Umbilical cord (tissue), 2 donors: Measurements from ENCODE around the gene CLRN1. TPM values are rescaled to one million over a fixed set of nuclear protein-coding genes. Genes with fewer than 3 reads are reported as not detected.
"Not testable (repeated sequence)": the region's sequence is repeated elsewhere in the genome, so short reads cannot be mapped to it uniquely, and the experiment has no call there.

Experiments used
- DNase-seq: peaks from one replicate; pipeline ENCODE4 v3.0.0-alpha.2; 2015; ENCODE audit warnings: low spot score
- total RNA-seq: library from RNA; depleted of rRNA; stranded (reverse); fragments of >200 nt; gene quantifications from one replicate; pipeline ENCODE4 v1.2.3, GENCODE V29; 2014; ENCODE audit warnings: low replicate concordance; ENCODE audit not compliant: insufficient read depth

Gene CLRN1
- total RNA-seq = 3.4 TPM

GRCh38 chr3:150972366-150973071 is at the start of gene CLRN1:
TSS of gene CLRN1 (minus strand) at chr3:150972727. CDS start at chr3:150972708, 19 bp downstream.
- no peak for DNase-seq

GRCh38 chr3:151016478-151016795 is 43.9 kb upstream of the CLRN1 start:
- DNase-seq = no peak

- DNase-seq = peak; percentile 20
These were observed 43.4 kb upstream of the CLRN1 start for GRCh38 chr3:151015767-151016477.

GRCh38 chr3:151015181-151015580 is 42.7 kb upstream of the CLRN1 start:
- no peak for DNase-seq

GRCh38 chr3:151014501-151015018 is 42.0 kb upstream of the CLRN1 start:
- DNase-seq = no peak

GRCh38 chr3:151012753-151013152 is 40.2 kb upstream of the CLRN1 start:
- no peak for DNase-seq

GRCh38 chr3:151011427-151011826 is 38.9 kb upstream of the CLRN1 start:
- no peak for DNase-seq

GRCh38 chr3:151009981-151010380 is 37.5 kb upstream of the CLRN1 start:
- no peak for DNase-seq

GRCh38 chr3:151009430-151009829 is 36.9 kb upstream of the CLRN1 start:
- DNase-seq = no peak

- peak; percentile 65 for DNase-seq
These were observed 36.2 kb upstream of the CLRN1 start for GRCh38 chr3:151008699-151009098.

- no peak for DNase-seq
These were observed 31.2 kb upstream of the CLRN1 start for GRCh38 chr3:151003768-151004134.

GRCh38 chr3:151003029-151003767 is 30.7 kb upstream of the CLRN1 start:
- no peak for DNase-seq

GRCh38 chr3:151002003-151002981 is 29.8 kb upstream of the CLRN1 start:
- DNase-seq = no peak

- DNase-seq = no peak
These were observed 26.5 kb upstream of the CLRN1 start for GRCh38 chr3:150998996-150999395.

GRCh38 chr3:150996731-150997130 is 24.2 kb upstream of the CLRN1 start:
- no peak for DNase-seq

- no peak for DNase-seq
These were observed 23.0 kb upstream of the CLRN1 start for GRCh38 chr3:150995510-150995909.

GRCh38 chr3:150989208-150989607 is 16.7 kb upstream of the CLRN1 start:
- DNase-seq = no peak

GRCh38 chr3:150988395-150988794 is 15.9 kb upstream of the CLRN1 start:
- DNase-seq = not testable (repeated sequence)

GRCh38 chr3:150985711-150986110 is 13.2 kb upstream of the CLRN1 start:
- no peak for DNase-seq

- no peak for DNase-seq
These were observed 11.5 kb upstream of the CLRN1 start for GRCh38 chr3:150984066-150984465.

GRCh38 chr3:150978566-150979148 is 6.1 kb upstream of the CLRN1 start:
- DNase-seq = no peak
